Neutrophil (primary cell): Measurements from ENCODE around the gene SLC9A9.

Experiments
- H3K27ac ChIP-seq: fragments of 200-600 bp; sonication (generic); 2 replicates; pipeline ENCODE4 v1.5.1; 2016; ENCODE audit warnings: mild to moderate bottlenecking, moderate library complexity
- H3K27me3 ChIP-seq: fragments of 200-600 bp; sonication (generic); 2 replicates; pipeline ENCODE4 v1.6.0; 2016; ENCODE audit warnings: mild to moderate bottlenecking
- H3K36me3 ChIP-seq: fragments of 200-600 bp; sonication (generic); 2 replicates; pipeline ENCODE4 v1.5.1; 2017
- H3K4me1 ChIP-seq, 2 experiments: fragments of 200-600 bp in 1 of 2; sonication (generic) in 1 of 2; 1 replicate in 1 of 2; 2 replicates in 1 of 2; pipeline versions ENCODE4 v1.5.1 to v1.6.1; 2013 to 2016; ENCODE audit warnings: low read depth in 1 of 2, low read length in 1 of 2, mild to moderate bottlenecking in 1 of 2, moderate library complexity in 1 of 2; ENCODE audit not compliant: control insufficient read depth in 1 of 2, insufficient read depth in 1 of 2
- H3K4me3 ChIP-seq, 2 experiments: fragments of 200-600 bp in 1 of 2; sonication (generic) in 1 of 2; 1 replicate in 1 of 2; 2 replicates in 1 of 2; pipeline ENCODE4 v1.5.1; 2013 to 2016; ENCODE audit warnings: low read depth in 1 of 2, low read length in 1 of 2, mild to moderate bottlenecking in 1 of 2, moderate library complexity in 1 of 2
- H3K9me3 ChIP-seq: fragments of 200-600 bp; sonication (generic); 2 replicates; pipeline ENCODE4 v1.5.1; 2016
- CTCF ChIP-seq: fragments of 200-600 bp; sonication (generic); IDR thresholded peaks from 2 replicates; pipeline ENCODE4 v1.5.1; 2016; ENCODE audit warnings: antibody characterized with exemption

The SLC9A9 gene

GRCh38 chr3:143363276-143363675, 485.0 kb downstream of the SLC9A9 start:
- H3K27ac ChIP-seq: no peak overlapping the region
- no peak for TF ChIP-seq CTCF

GRCh38 chr3:143362115-143362991, 485.9 kb downstream of the SLC9A9 start:
- no peak for TF ChIP-seq CTCF
- Histone ChIP-seq H3K27ac (no peak overlapping the region), H3K4me1 (no peaks in the 10 kb centered on the region), H3K9me3 (no peaks in the 10 kb centered on the region), H3K27me3 (no peaks in the 10 kb centered on the region), H3K36me3 (no peaks in the 10 kb centered on the region), H3K4me3 (no peak overlapping the region)

More at GRCh38 chr3:143363276-143363675, 485.0 kb downstream of the SLC9A9 start:
- Histone ChIP-seq H3K4me1 (no peaks in the 10 kb centered on the region), H3K4me3 (no peak overlapping the region), H3K27me3 (no peaks in the 10 kb centered on the region), H3K36me3 (no peaks in the 10 kb centered on the region), H3K9me3 (no peaks in the 10 kb centered on the region)

GRCh38 chr3:143361589-143361988, 486.7 kb downstream of the SLC9A9 start:
- H3K27me3 ChIP-seq: no peaks in the 10 kb centered on the region
- no peak overlapping the region for H3K27ac ChIP-seq
- H3K4me3 ChIP-seq: no peak overlapping the region
- no peaks in the 10 kb centered on the region for H3K9me3 ChIP-seq
- no peaks in the 10 kb centered on the region for H3K36me3 ChIP-seq
- H3K4me1 ChIP-seq: no peaks in the 10 kb centered on the region
- TF ChIP-seq CTCF: no peak

- Histone ChIP-seq H3K27me3 (no peaks in the 10 kb centered on the region), H3K9me3 (no peaks in the 10 kb centered on the region), H3K36me3 (no peaks in the 10 kb centered on the region), H3K4me1 (no peaks in the 10 kb centered on the region), H3K27ac (no peak overlapping the region), H3K4me3 (no peak overlapping the region)
- TF ChIP-seq CTCF: no peak
Observed at GRCh38 chr3:143360244-143360643, 488.0 kb downstream of the SLC9A9 start.

GRCh38 chr3:143358793-143359491, 489.3 kb downstream of the SLC9A9 start:
- Histone ChIP-seq H3K27me3 (no peaks in the 10 kb centered on the region), H3K27ac (no peak overlapping the region)

More at GRCh38 chr3:143358793-143359491, 489.3 kb downstream of the SLC9A9 start:
- H3K4me1 ChIP-seq: no peaks in the 10 kb centered on the region
- H3K4me3 ChIP-seq: no peak overlapping the region
- H3K36me3 ChIP-seq: no peaks in the 10 kb centered on the region
- no peaks in the 10 kb centered on the region for H3K9me3 ChIP-seq
- no peak for TF ChIP-seq CTCF
